T-helper 1 cell treated with Interleukin-12 subunit alpha and Interleukin-12 subunit beta and Interleukin-4 antibody, amounts not matched to agents 30 ng/mL and 1 ng/mL, for 36 hours (primary cell): ENCODE results near the gene EPB41. TPM values are rescaled to one million over a fixed set of nuclear protein-coding genes. Genes with fewer than 3 reads are reported as not detected.

Source experiments
- intact Hi-C: fragments of 100-400 bp; cut with micrococcal nuclease; formaldehyde crosslinking; loops from one replicate; pipeline ENCODE4 v1.15.1; 2024
- total RNA-seq: library from RNA; stranded (reverse); gene quantifications from 2 replicates; pipeline ENCODE4 v1.2.3, GENCODE V29; 2022

The EPB41 gene
- total RNA-seq, 1 donor from 2014 or later, result 125 TPM

- intact Hi-C loops, result no loop called here
Observed at GRCh38 chr1:28971980-28972771, 57.8 kb downstream of the EPB41 start.

- intact Hi-C loops, result no loop called here
Observed at GRCh38 chr1:28973596-28974421, 59.4 kb downstream of the EPB41 start.

GRCh38 chr1:28974432-28974831 is 60.1 kb downstream of the EPB41 start:
- intact Hi-C loops, result no loop called here

- intact Hi-C loops, result no loop called here
Observed at GRCh38 chr1:28976248-28976647, 61.9 kb downstream of the EPB41 start.

GRCh38 chr1:28981210-28981609 is 66.8 kb downstream of the EPB41 start:
- intact Hi-C loops, result no loop called here

GRCh38 chr1:28982198-28982597 is 67.8 kb downstream of the EPB41 start:
- intact Hi-C loops, result no loop called here

- intact Hi-C loops, result no loop called here
Observed at GRCh38 chr1:28983091-28983490, 68.7 kb downstream of the EPB41 start.

DNA sequence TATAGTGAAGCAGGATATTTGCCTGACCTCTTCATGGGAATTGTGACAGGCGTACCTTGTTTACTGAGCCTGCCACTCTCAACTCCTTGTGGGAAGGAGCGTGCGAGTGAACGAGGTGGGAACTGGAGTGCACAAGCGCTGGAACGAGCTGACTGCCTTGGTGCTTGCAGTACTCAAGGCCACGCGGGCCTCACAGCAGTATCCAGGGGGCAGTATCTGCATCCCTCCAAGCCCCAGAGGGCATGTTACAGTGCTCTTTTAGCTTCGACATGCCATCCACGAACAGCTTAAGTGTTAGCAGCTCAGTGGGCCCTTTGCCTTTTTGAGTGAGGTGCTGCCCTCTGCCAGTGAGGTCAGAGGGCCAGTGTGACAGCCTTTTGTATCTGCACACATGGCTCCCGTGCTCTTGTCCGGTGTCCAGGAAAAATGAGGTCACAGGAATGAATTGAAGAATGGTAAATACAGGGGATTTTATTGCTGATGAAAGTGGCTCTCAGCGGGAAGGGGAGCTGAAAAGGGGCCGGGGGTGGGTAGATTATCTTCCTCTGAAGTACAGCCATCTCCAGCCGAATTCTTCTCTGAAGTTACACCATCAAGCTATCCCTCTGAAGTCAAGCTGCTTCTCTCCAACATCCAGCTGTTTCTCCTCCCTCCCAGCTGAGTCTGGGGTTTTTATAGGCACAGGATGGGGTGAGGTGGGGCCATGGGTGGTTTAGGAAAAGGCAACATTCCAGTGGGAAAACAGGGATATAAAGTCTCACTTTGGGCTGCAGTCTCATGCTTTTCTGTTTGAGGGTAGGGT is 69.3 kb downstream of the EPB41 start:
- intact Hi-C loops, result no loop called here

GRCh38 chr1:28984311-28984684 is 69.9 kb downstream of the EPB41 start:
- intact Hi-C loops, result no loop called here

DNA sequence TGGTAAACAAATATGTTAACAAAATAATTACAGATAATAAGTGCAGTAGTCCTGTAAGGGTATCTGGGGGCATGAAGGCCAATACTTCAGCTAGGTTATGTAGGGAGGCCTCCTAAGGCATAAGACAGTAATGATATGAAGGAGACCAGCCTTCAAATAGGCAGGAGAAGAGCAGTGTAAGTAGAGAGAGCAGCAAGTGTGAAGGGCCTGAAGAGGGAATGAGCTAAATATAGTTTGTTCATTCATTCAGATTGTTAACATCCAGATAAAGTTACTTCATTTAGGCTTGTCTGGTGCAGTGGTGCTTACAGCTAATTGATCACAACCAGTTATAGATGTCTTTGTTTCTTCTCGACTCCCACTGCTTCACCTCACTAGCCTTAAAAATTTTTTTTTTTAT is 71.1 kb downstream of the EPB41 start:
- intact Hi-C loops, result no loop called here

DNA sequence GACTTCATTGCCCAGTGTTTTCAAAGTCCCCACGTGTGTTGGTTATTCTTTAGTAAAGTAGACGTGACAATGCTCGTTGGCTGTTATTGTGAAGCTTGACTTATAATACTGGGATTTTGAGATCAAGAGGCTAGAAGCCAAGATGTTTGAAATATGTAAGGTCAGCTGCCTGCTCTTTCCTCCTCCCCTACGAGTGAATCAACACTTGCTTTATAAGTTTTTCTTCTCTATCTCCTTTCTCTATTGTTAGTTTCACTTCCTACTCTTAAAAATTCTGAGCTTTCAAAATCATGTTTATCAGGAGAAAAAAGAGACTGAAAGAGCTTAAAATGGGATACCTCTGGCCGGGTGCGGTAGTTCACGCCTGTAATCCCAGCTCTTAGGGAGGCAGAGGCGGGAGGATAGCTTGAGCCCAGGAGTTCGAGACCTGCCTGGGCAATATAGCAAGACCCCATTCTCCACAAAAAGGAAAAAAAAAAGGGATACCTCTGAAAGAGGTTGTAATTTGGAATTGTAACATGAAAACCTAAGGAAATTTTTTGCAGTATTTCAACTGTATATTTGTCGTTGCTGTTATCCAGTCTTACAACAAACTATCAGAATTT is 72.0 kb downstream of the EPB41 start:
- intact Hi-C loops, result no loop called here

GRCh38 chr1:29002792-29003191 is 88.4 kb downstream of the EPB41 start:
- intact Hi-C loops, result no loop called here

GRCh38 chr1:29004288-29004687 is 89.9 kb downstream of the EPB41 start:
- intact Hi-C loops, result no loop called here

DNA sequence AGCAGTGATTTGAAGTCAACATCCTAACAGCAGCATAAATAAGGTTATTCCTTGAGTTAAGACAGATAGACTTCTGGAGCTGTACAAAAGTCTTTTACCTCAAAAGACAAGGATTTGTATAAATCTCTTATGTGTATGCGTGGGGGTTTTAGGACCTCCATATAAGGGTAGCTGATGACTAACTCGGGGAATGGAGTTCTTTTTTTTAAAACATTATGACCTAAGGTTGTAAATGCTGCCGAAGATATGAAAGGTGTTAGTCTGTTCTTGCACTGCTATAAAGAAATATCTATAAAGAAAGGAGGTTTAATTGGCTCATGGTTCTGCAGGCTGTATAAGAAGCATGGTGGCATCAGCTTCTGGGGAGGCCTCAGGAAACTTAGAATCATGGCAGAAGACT is 90.4 kb downstream of the EPB41 start:
- intact Hi-C loops, result no loop called here

DNA sequence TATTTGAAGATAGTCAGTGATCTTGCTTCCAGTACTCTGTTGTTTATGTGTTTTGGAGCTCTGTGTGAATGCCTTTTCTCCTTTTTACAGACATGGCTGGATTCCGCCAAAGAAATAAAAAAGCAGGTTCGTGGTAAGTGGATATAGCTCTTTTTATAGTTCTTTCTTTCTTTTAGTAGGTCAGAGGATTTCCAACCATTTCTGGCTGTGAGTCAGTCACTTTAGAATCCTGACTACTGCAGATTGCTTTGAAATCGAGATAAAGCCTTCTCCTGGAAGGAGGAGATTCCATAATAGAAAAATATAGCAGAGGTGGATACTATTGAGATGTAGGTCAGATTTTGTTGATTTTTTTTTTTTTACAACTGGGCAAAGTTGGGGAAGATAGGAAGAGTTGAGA is 97.4 kb downstream of the EPB41 start:
- intact Hi-C loops, result no loop called here

- intact Hi-C loops, result no loop called here
Observed at GRCh38 chr1:29017235-29017634, 102.9 kb downstream of the EPB41 start.

DNA sequence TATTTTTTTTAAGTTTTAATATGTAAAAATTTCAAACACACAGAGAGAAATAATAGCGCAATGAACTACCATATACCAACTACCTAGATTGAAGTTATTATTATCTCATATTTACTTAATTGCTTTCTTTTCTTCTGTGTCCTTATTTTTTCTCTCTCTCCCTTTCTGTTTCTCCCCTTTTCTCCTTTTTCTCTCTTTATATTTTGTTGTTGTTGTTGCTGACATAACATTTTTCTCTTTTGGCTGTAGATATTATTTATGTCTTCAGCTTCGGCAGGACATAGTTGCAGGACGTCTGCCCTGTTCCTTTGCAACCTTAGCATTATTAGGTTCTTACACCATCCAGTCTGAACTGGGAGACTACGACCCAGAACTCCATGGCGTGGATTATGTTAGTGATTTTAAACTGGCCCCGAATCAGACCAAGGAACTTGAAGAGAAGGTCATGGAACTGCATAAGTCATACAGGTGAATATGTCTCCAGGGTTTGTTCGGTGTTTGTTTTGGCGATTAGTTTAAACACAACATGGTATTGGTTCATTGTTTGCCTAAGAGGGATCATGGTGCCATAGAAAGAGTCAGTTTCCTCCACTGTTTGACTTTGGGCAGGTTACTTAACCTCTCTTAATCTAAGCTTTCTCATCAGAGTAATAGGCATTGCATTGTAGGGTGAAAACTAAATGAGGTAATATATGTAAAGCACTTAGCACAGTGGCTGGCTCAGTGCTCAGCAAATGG is 103.8 kb downstream of the EPB41 start:
- intact Hi-C loops, result no loop called here

GRCh38 chr1:29022620-29023019 is 108.3 kb downstream of the EPB41 start:
- intact Hi-C loops, result no loop called here

DNA sequence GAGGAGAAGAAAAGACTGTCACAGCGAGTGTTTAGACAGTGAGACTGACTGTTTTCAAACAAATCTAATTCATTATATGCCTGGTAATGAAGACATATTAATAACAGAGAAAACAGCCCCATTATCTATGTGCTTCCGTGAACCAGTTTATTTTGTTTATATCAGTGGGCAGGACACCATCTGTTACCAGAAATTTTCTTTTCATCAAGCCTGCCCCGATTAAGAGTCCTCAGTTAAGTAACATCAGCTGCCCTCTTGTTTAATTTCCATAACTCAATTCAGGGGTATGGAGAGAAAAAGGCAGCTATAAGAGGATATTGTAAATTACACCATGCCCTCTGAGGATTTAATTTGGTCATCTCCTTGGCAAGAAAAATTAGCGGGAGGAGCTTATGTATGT is 115.3 kb downstream of the EPB41 start:
- intact Hi-C loops, result loop anchor here (5.0 kb wide), 2 partner anchors 387 to 1678 kb away; partner anchors contain the start of gene TAF12

GRCh38 chr1:29032841-29033240 is 118.5 kb downstream of the EPB41 start:
- intact Hi-C loops, result loop anchor here (1.0 to 5.0 kb wide), 5 partner anchors 119 to 1674 kb away; partner anchors contain the start of genes EPB41 and TAF12
